NB4 (cell line): ENCODE measurements around the gene MRPL23.

ENCODE experiments used
- CTCF ChIP-seq: IDR thresholded peaks from one replicate; pipeline ENCODE4 v1.5.1; 2012; ENCODE audit warnings: low read depth, low read length
- POLR2A ChIP-seq: IDR thresholded peaks from 2 replicates; pipeline ENCODE4 v1.6.1; 2011; ENCODE audit warnings: mild to moderate bottlenecking; ENCODE audit not compliant: insufficient read length; ENCODE audit errors: extremely low read depth

DNA sequence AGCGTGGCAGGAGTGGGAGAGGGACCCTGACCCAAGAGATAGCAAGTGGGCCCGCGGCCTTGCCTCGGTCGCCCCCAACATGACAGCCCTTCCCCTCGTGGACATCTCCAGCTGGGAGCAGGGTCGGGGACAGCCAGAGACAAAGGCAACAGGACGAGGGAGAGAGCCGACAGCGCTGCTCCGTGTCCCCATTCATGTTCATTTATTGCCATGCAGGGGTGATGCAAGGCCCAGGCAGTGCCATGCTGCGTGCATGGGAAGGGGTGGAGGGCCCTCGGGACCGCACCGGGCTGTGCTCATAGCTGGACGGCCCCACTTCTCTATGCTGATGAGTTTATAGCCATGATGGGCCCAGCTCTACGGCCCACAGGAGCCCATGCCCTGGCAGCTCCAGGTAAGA, 12.7 kb downstream of the MRPL23 start:
- TF ChIP-seq POLR2A (no peak), CTCF (no peak)
